ENCODE measurements around the gene SNAI3. TPM values are rescaled to one million over a fixed set of nuclear protein-coding genes. Genes with fewer than 3 reads are reported as not detected.

Gene SNAI3
- total RNA-seq (2021; ENCODE audit: unreplicated experiment) (not detected), Bru-seq, nascent RNA (not detected), BruChase-seq, experiment 1, labeled RNA remaining after a 2-hour chase (percentile 9 among the genes with signal in this experiment), BruChase-seq, experiment 2, labeled RNA remaining after a 6-hour chase (not detected)
- 0.40 TPM for polyA plus RNA-seq (2012; ENCODE audit: insufficient read length)
- long read RNA-seq, partial matches to known transcripts, result 8 of 47 reads
- long read RNA-seq, other reads (novel, unspliced or antisense), result 39 of 47 reads

- Histone ChIP-seq H3K27me3 (ENCODE audit: control insufficient read depth, insufficient read depth, low read length) (no peaks in the 10 kb centered on the region), H3K4me1 (ENCODE audit: control insufficient read depth, insufficient read depth, low read length) (no peaks in the 10 kb centered on the region; the same call in 1 of the 2 replicates), H3K27ac (ENCODE audit: low read length) (no peak within 1 kb of the TSS), H3K4me3 (ENCODE audit: low read depth in 2 of 2, low read length in 2 of 2) (peak within 1 kb of the TSS; percentile 45 to 58), H3K36me3 (ENCODE audit: control insufficient read depth, insufficient read depth, low read length) (no peaks in the 10 kb centered on the region), H3K9me3 (ENCODE audit: control insufficient read depth, insufficient read depth, low read depth, low read length) (no peaks in the 10 kb centered on the region)
- no peak for DNase-seq (ENCODE audit: low read depth, low spot score)
- CTCF ChIA-PET, result interaction anchor here (1.3 kb wide), 1 partner anchor 10 kb away, joined by 3 read pairs; no protein-coding TSS in a partner anchor
- TF ChIP-seq POLR2AphosphoS5 (IDR thresholded peaks at IDR 0.05; ENCODE audit: low read depth, low read length) (no peak), REST (IDR thresholded peaks at IDR 0.05; ENCODE audit: insufficient read depth in 1 of 2, low read depth in 2 of 2, low read length in 1 of 2) (no peak), CTCF (IDR thresholded peaks at IDR 0.05) (no peak)
- POLR2A ChIA-PET, result interaction anchor here (0.5 kb wide), 1 partner anchor 19 kb away, joined by 4 read pairs; no protein-coding TSS in a partner anchor
- in situ Hi-C loops (cut with HindIII; ENCODE audit: low pct_unique_long_range_greater_than_20kb, low sequenced_read_pairs), result no loop called here
- no TSS peak for BruUV-seq (replicated peaks)
- intact Hi-C loops (cut with micrococcal nuclease; ENCODE audit: unreplicated experiment), result no loop called here
- ATAC-seq, result peak; percentile 92
Measured at GRCh38 chr16:88686439-88687253, at the start of gene SNAI3. TSS of gene SNAI3 (minus strand) at chr16:88686507. CDS start at chr16:88686406, 101 bp downstream.

GRCh38 chr16:88736088-88736487, 49.8 kb upstream of the SNAI3 start:
- ChIA-PET POLR2A (no interaction called here), CTCF (no interaction called here)
- Histone ChIP-seq H3K4me1 (ENCODE audit: control insufficient read depth, insufficient read depth, low read length) (no peaks in the 10 kb centered on the region; the same call in 1 of the 2 replicates), H3K36me3 (ENCODE audit: control insufficient read depth, insufficient read depth, low read length) (no peaks in the 10 kb centered on the region; the same call in 1 of the 2 replicates), H3K4me3 (ENCODE audit: low read depth in 2 of 2, low read length in 2 of 2) (no peak overlapping the region), H3K9me3 (ENCODE audit: control insufficient read depth, insufficient read depth, low read depth, low read length) (no peaks in the 10 kb centered on the region), H3K27ac (ENCODE audit: low read length) (no peak overlapping the region), H3K27me3 (ENCODE audit: control insufficient read depth, insufficient read depth, low read length) (no peaks in the 10 kb centered on the region)
- intact Hi-C loops (cut with micrococcal nuclease; ENCODE audit: unreplicated experiment), result loop anchor here (10.0 kb wide), 1 partner anchor 49 kb away; the partner anchor contains the start of gene PIEZO1
- in situ Hi-C loops (cut with HindIII; ENCODE audit: low pct_unique_long_range_greater_than_20kb, low sequenced_read_pairs), result no loop called here
- no TSS peak for BruUV-seq (replicated peaks)
- ATAC-seq, result no peak
- TF ChIP-seq CTCF (IDR thresholded peaks at IDR 0.05) (no peak), POLR2AphosphoS5 (IDR thresholded peaks at IDR 0.05; ENCODE audit: low read depth, low read length) (no peak), SIN3A (IDR thresholded peaks at IDR 0.05; ENCODE audit: borderline replicate concordance, insufficient read depth, low read depth, low read length) (no peak), TCF7L2 (IDR thresholded peaks at IDR 0.05; ENCODE audit: low read depth, low read length) (no peak), REST (IDR thresholded peaks at IDR 0.05; ENCODE audit: insufficient read depth in 1 of 2, low read depth in 2 of 2, low read length in 1 of 2) (no peak)
- no peak for DNase-seq (ENCODE audit: low read depth, low spot score)
